ENCODE measurements around the gene GNAL.

The GNAL gene

GRCh38 chr18:11831921-11832320 lies 142.9 kb downstream of the GNAL start:
- TF ChIP-seq FOXP2 (optimal IDR thresholded peaks at IDR 0.05; ENCODE audit: borderline replicate concordance, extremely low read depth, extremely low read length, insufficient read depth) (no peak), TAF1 (IDR thresholded peaks at IDR 0.05; ENCODE audit: borderline replicate concordance, insufficient read depth, low read length) (no peak), REST (IDR thresholded peaks at IDR 0.05; ENCODE audit: insufficient read depth in 1 of 2, low read depth in 2 of 2, low read length in 2 of 2) (no peak), SIN3A (IDR thresholded peaks at IDR 0.05; ENCODE audit: borderline replicate concordance, insufficient read depth, low read length) (no peak), POLR2AphosphoS5 (IDR thresholded peaks at IDR 0.05; ENCODE audit: low read depth, low read length) (no peak)

- TF ChIP-seq SIN3A (IDR thresholded peaks at IDR 0.05; ENCODE audit: borderline replicate concordance, insufficient read depth, low read length) (no peak), FOXP2 (optimal IDR thresholded peaks at IDR 0.05; ENCODE audit: borderline replicate concordance, extremely low read depth, extremely low read length, insufficient read depth) (no peak), POLR2AphosphoS5 (IDR thresholded peaks at IDR 0.05; ENCODE audit: low read depth, low read length) (no peak), TAF1 (IDR thresholded peaks at IDR 0.05; ENCODE audit: borderline replicate concordance, insufficient read depth, low read length) (no peak), REST (IDR thresholded peaks at IDR 0.05; ENCODE audit: insufficient read depth in 1 of 2, low read depth in 2 of 2, low read length in 2 of 2) (no peak)
Observed at GRCh38 chr18:11834772-11835171, 145.7 kb downstream of the GNAL start.

- TF ChIP-seq TAF1 (IDR thresholded peaks at IDR 0.05; ENCODE audit: borderline replicate concordance, insufficient read depth, low read length), result no peak
- no peak for TF ChIP-seq REST (IDR thresholded peaks at IDR 0.05; ENCODE audit: insufficient read depth in 1 of 2, low read depth in 2 of 2, low read length in 2 of 2)
- no peak for TF ChIP-seq SIN3A (IDR thresholded peaks at IDR 0.05; ENCODE audit: borderline replicate concordance, insufficient read depth, low read length)
- TF ChIP-seq POLR2AphosphoS5 (IDR thresholded peaks at IDR 0.05; ENCODE audit: low read depth, low read length), result no peak
- no peak for TF ChIP-seq FOXP2 (optimal IDR thresholded peaks at IDR 0.05; ENCODE audit: borderline replicate concordance, extremely low read depth, extremely low read length, insufficient read depth)
Observed at GRCh38 chr18:11839556-11839955, 150.5 kb downstream of the GNAL start.

GRCh38 chr18:11840493-11840892 lies 151.4 kb downstream of the GNAL start:
- TF ChIP-seq POLR2AphosphoS5 (IDR thresholded peaks at IDR 0.05; ENCODE audit: low read depth, low read length), result no peak
- TF ChIP-seq REST (IDR thresholded peaks at IDR 0.05; ENCODE audit: insufficient read depth in 1 of 2, low read depth in 2 of 2, low read length in 2 of 2), result no peak
- TF ChIP-seq FOXP2 (optimal IDR thresholded peaks at IDR 0.05; ENCODE audit: borderline replicate concordance, extremely low read depth, extremely low read length, insufficient read depth), result no peak
- TF ChIP-seq SIN3A (IDR thresholded peaks at IDR 0.05; ENCODE audit: borderline replicate concordance, insufficient read depth, low read length), result no peak
- TF ChIP-seq TAF1 (IDR thresholded peaks at IDR 0.05; ENCODE audit: borderline replicate concordance, insufficient read depth, low read length), result no peak

- no peak for TF ChIP-seq REST (IDR thresholded peaks at IDR 0.05; ENCODE audit: insufficient read depth in 1 of 2, low read depth in 2 of 2, low read length in 2 of 2)
- no peak for TF ChIP-seq FOXP2 (optimal IDR thresholded peaks at IDR 0.05; ENCODE audit: borderline replicate concordance, extremely low read depth, extremely low read length, insufficient read depth)
- TF ChIP-seq SIN3A (IDR thresholded peaks at IDR 0.05; ENCODE audit: borderline replicate concordance, insufficient read depth, low read length), result no peak
Observed at GRCh38 chr18:11842562-11842961, 153.5 kb downstream of the GNAL start.
